ENCODE measurements around the gene BECN2.

BECN2 gene, protein sequence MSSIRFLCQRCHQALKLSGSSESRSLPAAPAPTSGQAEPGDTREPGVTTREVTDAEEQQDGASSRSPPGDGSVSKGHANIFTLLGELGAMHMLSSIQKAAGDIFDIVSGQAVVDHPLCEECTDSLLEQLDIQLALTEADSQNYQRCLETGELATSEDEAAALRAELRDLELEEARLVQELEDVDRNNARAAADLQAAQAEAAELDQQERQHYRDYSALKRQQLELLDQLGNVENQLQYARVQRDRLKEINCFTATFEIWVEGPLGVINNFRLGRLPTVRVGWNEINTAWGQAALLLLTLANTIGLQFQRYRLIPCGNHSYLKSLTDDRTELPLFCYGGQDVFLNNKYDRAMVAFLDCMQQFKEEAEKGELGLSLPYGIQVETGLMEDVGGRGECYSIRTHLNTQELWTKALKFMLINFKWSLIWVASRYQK

DNA sequence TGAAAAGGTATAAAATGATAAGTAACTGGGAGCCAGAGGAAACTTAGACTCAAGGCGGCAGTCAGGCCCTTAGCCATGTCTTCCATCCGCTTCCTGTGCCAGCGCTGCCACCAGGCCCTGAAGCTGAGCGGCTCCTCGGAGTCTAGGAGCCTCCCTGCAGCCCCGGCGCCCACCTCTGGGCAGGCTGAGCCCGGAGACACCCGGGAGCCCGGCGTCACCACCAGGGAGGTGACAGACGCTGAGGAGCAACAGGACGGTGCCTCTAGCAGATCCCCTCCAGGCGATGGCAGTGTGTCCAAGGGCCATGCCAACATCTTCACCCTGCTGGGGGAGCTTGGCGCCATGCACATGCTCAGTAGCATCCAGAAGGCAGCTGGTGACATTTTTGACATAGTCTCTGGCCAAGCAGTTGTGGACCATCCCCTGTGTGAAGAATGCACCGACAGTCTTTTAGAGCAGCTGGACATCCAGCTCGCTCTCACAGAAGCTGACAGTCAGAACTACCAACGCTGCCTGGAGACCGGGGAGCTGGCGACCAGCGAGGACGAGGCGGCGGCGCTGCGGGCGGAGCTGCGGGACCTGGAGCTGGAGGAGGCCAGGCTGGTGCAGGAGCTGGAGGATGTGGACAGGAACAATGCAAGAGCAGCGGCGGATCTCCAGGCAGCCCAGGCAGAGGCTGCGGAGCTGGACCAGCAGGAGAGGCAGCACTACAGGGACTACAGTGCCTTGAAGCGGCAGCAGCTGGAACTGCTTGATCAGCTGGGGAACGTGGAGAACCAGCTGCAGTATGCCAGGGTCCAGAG, at the start of gene BECN2:
BECN2 (plus strand) TSS at position 76 of the 803 bp plus-strand sequence; CDS start at position 76, 0 bp downstream.
- H3K27me3 ChIP-seq (ENCODE audit: control insufficient read depth, insufficient read depth, low read length): no peaks in the 10 kb centered on the region
- no peaks in the 10 kb centered on the region for H3K9me3 ChIP-seq (ENCODE audit: control insufficient read depth, low read length)
- H3K36me3 ChIP-seq (ENCODE audit: control insufficient read depth, insufficient read depth, low read length): no peaks in the 10 kb centered on the region
- H3K4me1 ChIP-seq (ENCODE audit: control insufficient read depth, insufficient read depth, low read length): no peaks in the 10 kb centered on the region
- H3K9ac ChIP-seq (ENCODE audit: low read length): no peak within 1 kb of the TSS
- no peak within 1 kb of the TSS for H3K4me3 ChIP-seq (ENCODE audit: low read length)

GRCh38 chr1:241916196-241916595, 41.4 kb upstream of the BECN2 start:
- Histone ChIP-seq H3K9me3 (ENCODE audit: control insufficient read depth, low read length) (no peaks in the 10 kb centered on the region), H3K4me1 (ENCODE audit: control insufficient read depth, insufficient read depth, low read length) (no peaks in the 10 kb centered on the region), H3K36me3 (ENCODE audit: control insufficient read depth, insufficient read depth, low read length) (no peaks in the 10 kb centered on the region), H3K4me3 (ENCODE audit: low read length) (no peak overlapping the region), H3K27me3 (ENCODE audit: control insufficient read depth, insufficient read depth, low read length) (no peaks in the 10 kb centered on the region), H3K9ac (ENCODE audit: low read length) (no peak overlapping the region)

DNA sequence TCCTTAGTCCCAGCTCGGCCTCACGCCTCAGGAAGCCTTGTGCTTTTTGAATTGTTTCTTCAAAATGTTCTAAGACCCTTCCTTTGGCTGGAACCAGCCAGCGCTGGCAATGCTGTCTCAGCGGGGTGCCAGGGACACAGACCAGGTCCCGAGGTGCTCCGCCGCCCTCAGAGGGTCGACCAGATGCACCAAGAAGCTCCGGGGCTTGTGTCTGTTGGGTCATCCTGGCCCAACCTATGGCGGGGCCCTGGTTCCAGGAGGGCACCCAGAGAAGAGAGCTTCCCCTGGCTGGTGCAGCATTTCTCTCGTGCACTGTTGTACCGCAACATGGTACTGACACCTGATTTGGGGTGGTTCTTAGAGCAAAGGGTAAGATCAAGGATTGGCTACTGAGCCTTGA, 40.1 kb upstream of the BECN2 start:
- Histone ChIP-seq H3K9me3 (ENCODE audit: control insufficient read depth, low read length) (no peaks in the 10 kb centered on the region), H3K4me1 (ENCODE audit: control insufficient read depth, insufficient read depth, low read length) (no peaks in the 10 kb centered on the region), H3K27me3 (ENCODE audit: control insufficient read depth, insufficient read depth, low read length) (no peaks in the 10 kb centered on the region), H3K4me3 (ENCODE audit: low read length) (no peak overlapping the region), H3K36me3 (ENCODE audit: control insufficient read depth, insufficient read depth, low read length) (no peaks in the 10 kb centered on the region), H3K9ac (ENCODE audit: low read length) (no peak overlapping the region)

DNA sequence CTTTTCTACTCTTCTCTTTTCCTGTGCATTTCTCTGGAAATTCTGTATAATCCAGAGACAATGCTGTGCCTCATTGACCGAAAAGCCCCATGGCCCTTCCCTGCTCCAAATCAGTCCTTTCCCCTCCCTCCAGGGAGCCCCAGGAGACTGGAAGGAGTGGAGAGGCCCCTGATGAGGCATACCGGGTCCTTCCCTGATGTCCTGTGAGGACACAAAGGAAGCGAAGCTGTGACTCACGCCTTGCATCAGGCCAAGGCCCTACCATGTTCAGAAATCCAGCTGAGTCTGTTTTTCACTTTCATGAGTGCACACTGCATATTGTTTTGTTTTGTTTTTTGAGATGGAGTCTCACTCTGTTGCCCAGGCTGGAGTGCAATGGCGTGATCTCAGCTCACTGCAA, 38.7 kb upstream of the BECN2 start:
- H3K36me3 ChIP-seq (ENCODE audit: control insufficient read depth, insufficient read depth, low read length): no peaks in the 10 kb centered on the region
- H3K9ac ChIP-seq (ENCODE audit: low read length): no peak overlapping the region
- H3K4me3 ChIP-seq (ENCODE audit: low read length): no peak overlapping the region
- no peaks in the 10 kb centered on the region for H3K9me3 ChIP-seq (ENCODE audit: control insufficient read depth, low read length)
- H3K4me1 ChIP-seq (ENCODE audit: control insufficient read depth, insufficient read depth, low read length): no peaks in the 10 kb centered on the region
- H3K27me3 ChIP-seq (ENCODE audit: control insufficient read depth, insufficient read depth, low read length): no peaks in the 10 kb centered on the region

- Histone ChIP-seq H3K4me1 (ENCODE audit: control insufficient read depth, insufficient read depth, low read length) (no peaks in the 10 kb centered on the region), H3K36me3 (ENCODE audit: control insufficient read depth, insufficient read depth, low read length) (no peaks in the 10 kb centered on the region), H3K27me3 (ENCODE audit: control insufficient read depth, insufficient read depth, low read length) (no peaks in the 10 kb centered on the region), H3K9ac (ENCODE audit: low read length) (no peak overlapping the region), H3K4me3 (ENCODE audit: low read length) (no peak overlapping the region), H3K9me3 (ENCODE audit: control insufficient read depth, low read length) (no peaks in the 10 kb centered on the region)
Observed at GRCh38 chr1:241924080-241924808, 33.3 kb upstream of the BECN2 start.

DNA sequence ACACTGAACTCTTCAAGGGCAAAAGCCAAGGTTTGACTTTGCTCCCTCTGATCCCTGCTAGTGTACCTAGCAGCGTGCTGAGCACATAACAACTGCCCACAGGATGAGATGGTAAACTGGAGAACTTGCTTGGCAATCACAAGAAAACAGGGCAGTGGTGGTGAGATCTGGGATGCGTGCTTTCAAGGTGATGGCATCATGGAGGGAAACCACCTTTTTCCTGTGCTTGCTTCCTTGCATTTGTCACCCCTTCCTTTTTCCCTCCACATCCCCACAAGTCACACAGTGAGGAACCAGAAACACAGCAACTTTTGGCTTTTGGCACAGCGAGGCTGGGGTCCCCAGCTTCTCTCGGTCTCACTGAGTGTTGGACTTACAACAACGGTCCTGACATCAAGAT, 31.4 kb upstream of the BECN2 start:
- H3K27me3 ChIP-seq (ENCODE audit: control insufficient read depth, insufficient read depth, low read length): no peaks in the 10 kb centered on the region
- no peak overlapping the region for H3K9ac ChIP-seq (ENCODE audit: low read length)

GRCh38 chr1:241927321-241927720, 30.2 kb upstream of the BECN2 start:
- no peaks in the 10 kb centered on the region for H3K27me3 ChIP-seq (ENCODE audit: control insufficient read depth, insufficient read depth, low read length)
- no peaks in the 10 kb centered on the region for H3K4me1 ChIP-seq (ENCODE audit: control insufficient read depth, insufficient read depth, low read length)
- H3K9me3 ChIP-seq (ENCODE audit: control insufficient read depth, low read length): no peaks in the 10 kb centered on the region
- H3K36me3 ChIP-seq (ENCODE audit: control insufficient read depth, insufficient read depth, low read length): no peaks in the 10 kb centered on the region
- no peak overlapping the region for H3K4me3 ChIP-seq (ENCODE audit: low read length)
- no peak overlapping the region for H3K9ac ChIP-seq (ENCODE audit: low read length)

More for the DNA sequence above, 31.4 kb upstream of the BECN2 start:
- no peaks in the 10 kb centered on the region for H3K36me3 ChIP-seq (ENCODE audit: control insufficient read depth, insufficient read depth, low read length)
- no peak overlapping the region for H3K4me3 ChIP-seq (ENCODE audit: low read length)
- H3K4me1 ChIP-seq (ENCODE audit: control insufficient read depth, insufficient read depth, low read length): no peaks in the 10 kb centered on the region
- no peaks in the 10 kb centered on the region for H3K9me3 ChIP-seq (ENCODE audit: control insufficient read depth, low read length)

DNA sequence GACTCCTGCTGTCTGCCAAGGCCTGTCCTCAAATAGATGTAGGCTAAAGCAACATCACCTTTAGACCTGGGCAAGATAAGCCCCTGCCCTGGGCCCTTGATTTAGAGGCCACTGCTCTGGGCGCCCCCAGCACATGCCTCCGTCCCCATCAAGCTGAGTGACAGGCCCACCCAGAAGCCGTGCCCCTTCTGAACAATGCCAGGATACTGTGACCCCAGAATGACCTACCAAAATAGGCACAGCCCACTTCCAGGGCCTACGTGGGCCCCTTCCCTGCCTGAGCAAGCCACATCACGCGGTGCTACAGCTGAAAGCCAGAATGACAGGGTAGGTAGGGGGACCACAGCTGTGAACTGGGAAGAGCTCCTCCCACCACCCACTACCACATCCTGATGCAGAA, 24.7 kb upstream of the BECN2 start:
- Histone ChIP-seq H3K36me3 (ENCODE audit: control insufficient read depth, insufficient read depth, low read length) (no peaks in the 10 kb centered on the region), H3K4me3 (ENCODE audit: low read length) (no peak overlapping the region), H3K9ac (ENCODE audit: low read length) (no peak overlapping the region), H3K27me3 (ENCODE audit: control insufficient read depth, insufficient read depth, low read length) (no peaks in the 10 kb centered on the region), H3K9me3 (ENCODE audit: control insufficient read depth, low read length) (no peaks in the 10 kb centered on the region), H3K4me1 (ENCODE audit: control insufficient read depth, insufficient read depth, low read length) (no peaks in the 10 kb centered on the region)

DNA sequence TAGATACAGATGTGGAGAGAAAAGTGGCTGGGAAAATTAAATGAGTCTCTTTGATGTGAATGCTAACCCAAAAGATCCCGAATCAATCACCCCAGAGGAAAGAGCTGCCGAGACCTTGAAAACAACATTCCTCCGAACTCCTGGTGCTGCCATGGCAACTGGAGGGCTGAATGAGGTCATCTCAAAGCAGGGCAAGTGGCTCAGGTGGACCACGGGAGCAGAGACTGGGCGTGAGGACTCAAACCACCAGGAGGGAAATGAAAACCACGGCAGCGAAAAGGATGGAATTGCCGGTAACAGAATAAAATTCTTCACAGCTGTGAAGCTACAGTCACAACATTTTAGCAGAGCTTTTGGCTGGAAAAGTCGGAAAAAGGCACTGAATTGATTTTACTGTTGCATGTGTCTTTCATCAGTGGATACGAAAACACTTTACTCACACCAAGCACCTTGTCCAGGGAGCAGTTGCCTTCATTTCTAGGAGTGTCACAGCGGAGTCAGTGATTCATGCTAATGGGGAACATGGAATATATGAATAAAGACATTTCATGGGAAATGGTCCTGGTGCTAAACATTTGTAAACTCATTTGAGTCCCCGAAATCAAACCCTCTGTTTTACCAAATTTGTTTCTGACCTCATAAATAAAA, 23.2 kb upstream of the BECN2 start:
- Histone ChIP-seq H3K36me3 (ENCODE audit: control insufficient read depth, insufficient read depth, low read length) (no peaks in the 10 kb centered on the region), H3K27me3 (ENCODE audit: control insufficient read depth, insufficient read depth, low read length) (no peaks in the 10 kb centered on the region), H3K9me3 (ENCODE audit: control insufficient read depth, low read length) (no peaks in the 10 kb centered on the region), H3K4me1 (ENCODE audit: control insufficient read depth, insufficient read depth, low read length) (no peaks in the 10 kb centered on the region), H3K9ac (ENCODE audit: low read length) (no peak overlapping the region), H3K4me3 (ENCODE audit: low read length) (no peak overlapping the region)

DNA sequence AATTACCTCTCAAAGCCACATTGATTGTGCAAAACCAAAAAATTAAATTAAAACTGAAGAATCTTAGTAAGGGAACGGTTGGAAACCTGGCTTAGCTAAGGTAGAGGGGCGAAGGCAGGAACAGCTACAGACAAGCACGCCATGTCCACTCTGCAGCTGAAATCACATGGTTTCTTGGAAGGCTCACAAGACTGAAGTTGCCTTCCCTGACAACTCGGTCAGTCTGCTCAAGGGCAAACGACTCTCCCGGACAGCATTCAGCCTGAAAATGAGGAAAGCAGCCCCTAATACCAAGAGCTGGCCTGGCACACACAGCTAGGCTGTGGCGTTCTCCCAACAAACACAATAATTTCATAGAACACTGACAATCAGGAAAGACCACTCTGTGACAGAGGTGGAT, 22.7 kb upstream of the BECN2 start:
- Histone ChIP-seq H3K36me3 (ENCODE audit: control insufficient read depth, insufficient read depth, low read length) (no peaks in the 10 kb centered on the region), H3K9me3 (ENCODE audit: control insufficient read depth, low read length) (no peaks in the 10 kb centered on the region), H3K9ac (ENCODE audit: low read length) (no peak overlapping the region), H3K4me1 (ENCODE audit: control insufficient read depth, insufficient read depth, low read length) (no peaks in the 10 kb centered on the region), H3K4me3 (ENCODE audit: low read length) (no peak overlapping the region), H3K27me3 (ENCODE audit: control insufficient read depth, insufficient read depth, low read length) (no peaks in the 10 kb centered on the region)

- Histone ChIP-seq H3K27me3 (ENCODE audit: control insufficient read depth, insufficient read depth, low read length) (no peaks in the 10 kb centered on the region), H3K36me3 (ENCODE audit: control insufficient read depth, insufficient read depth, low read length) (no peaks in the 10 kb centered on the region), H3K4me1 (ENCODE audit: control insufficient read depth, insufficient read depth, low read length) (no peaks in the 10 kb centered on the region), H3K9ac (ENCODE audit: low read length) (no peak overlapping the region), H3K4me3 (ENCODE audit: low read length) (no peak overlapping the region), H3K9me3 (ENCODE audit: control insufficient read depth, low read length) (no peaks in the 10 kb centered on the region)
Observed at GRCh38 chr1:241939798-241940197, 17.8 kb upstream of the BECN2 start.

Measured in mucosa of stomach (tissue), 1 donor.